B cell (primary cell): Measurements from ENCODE around the gene LTBP2.

Experiments
- CTCF ChIP-seq: fragments of 200-600 bp; IDR thresholded peaks from one replicate; pipeline ENCODE4 v1.8.0; 2022; ENCODE audit warnings: antibody characterized with exemption, mild to moderate bottlenecking
- EZH2 ChIP-seq: IDR thresholded peaks from 2 replicates; pipeline ENCODE4 v1.6.1; 2012; ENCODE audit warnings: borderline replicate concordance, low read depth, mild to moderate bottlenecking, moderate library complexity, low read length; ENCODE audit not compliant: insufficient read depth, poor library complexity, severe bottlenecking

- TF ChIP-seq CTCF (no peak), EZH2 (no peak)
These were observed 26.9 kb upstream of the LTBP2 start for GRCh38 chr14:74638966-74639365.
